ENCODE data around the gene OR6J1. TPM values are rescaled to one million over a fixed set of nuclear protein-coding genes. Genes with fewer than 3 reads are reported as not detected.
A peak's percentile ranks its signal among the peaks of the same experiment; 100 is the strongest.
"Not testable (repeated sequence)": the region's sequence is repeated elsewhere in the genome, so short reads cannot be mapped to it uniquely, and the experiment has no call there.

OR6J1 gene
- total and polyA plus RNA-seq, 2 of the 13 experiments (the other 11 are each of a cell fraction or from before 2014, with no cell fraction given): not detected

DNA sequence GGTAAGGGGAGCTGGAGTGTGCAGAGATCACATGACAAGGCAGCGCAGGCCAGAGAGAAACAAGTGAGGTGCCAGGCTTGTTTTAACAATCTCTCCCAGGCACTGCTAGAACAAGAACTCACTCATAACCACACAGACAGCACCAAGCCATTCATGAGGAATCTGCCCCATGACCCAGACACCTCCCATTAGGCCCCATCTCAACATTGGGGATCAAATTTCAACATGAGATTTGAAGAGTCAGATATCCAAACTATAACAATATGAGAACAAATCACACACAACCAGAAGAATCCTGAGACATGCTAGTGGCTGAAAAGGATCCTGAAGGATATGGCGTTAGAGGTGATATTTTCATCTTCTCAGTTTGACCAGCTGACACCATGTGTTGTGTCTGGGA, 21.9 kb downstream of the OR6J1 start (continued):
- TF ChIP-seq, protein P1, sequence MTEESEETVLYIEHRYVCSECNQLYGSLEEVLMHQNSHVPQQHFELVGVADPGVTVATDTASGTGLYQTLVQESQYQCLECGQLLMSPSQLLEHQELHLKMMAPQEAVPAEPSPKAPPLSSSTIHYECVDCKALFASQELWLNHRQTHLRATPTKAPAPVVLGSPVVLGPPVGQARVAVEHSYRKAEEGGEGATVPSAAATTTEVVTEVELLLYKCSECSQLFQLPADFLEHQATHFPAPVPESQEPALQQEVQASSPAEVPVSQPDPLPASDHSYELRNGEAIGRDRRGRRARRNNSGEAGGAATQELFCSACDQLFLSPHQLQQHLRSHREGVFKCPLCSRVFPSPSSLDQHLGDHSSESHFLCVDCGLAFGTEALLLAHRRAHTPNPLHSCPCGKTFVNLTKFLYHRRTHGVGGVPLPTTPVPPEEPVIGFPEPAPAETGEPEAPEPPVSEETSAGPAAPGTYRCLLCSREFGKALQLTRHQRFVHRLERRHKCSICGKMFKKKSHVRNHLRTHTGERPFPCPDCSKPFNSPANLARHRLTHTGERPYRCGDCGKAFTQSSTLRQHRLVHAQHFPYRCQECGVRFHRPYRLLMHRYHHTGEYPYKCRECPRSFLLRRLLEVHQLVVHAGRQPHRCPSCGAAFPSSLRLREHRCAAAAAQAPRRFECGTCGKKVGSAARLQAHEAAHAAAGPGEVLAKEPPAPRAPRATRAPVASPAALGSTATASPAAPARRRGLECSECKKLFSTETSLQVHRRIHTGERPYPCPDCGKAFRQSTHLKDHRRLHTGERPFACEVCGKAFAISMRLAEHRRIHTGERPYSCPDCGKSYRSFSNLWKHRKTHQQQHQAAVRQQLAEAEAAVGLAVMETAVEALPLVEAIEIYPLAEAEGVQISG (CRISPR knock-in tag; IDR thresholded peaks at IDR 0.05): no peak
- TF ChIP-seq SP2 (CRISPR knock-in tag; IDR thresholded peaks at IDR 0.05): no peak
- no peak for TF ChIP-seq ZZZ3 (CRISPR knock-in tag; IDR thresholded peaks at IDR 0.05; ENCODE audit: borderline replicate concordance)
- TF ChIP-seq CHD2 (IDR thresholded peaks at IDR 0.05; ENCODE audit: low read depth, low read length): no peak
- TF ChIP-seq HDAC1 (CRISPR knock-in tag; IDR thresholded peaks at IDR 0.05): no peak
- TF ChIP-seq TEAD3 (CRISPR knock-in tag; optimal IDR thresholded peaks at IDR 0.05; ENCODE audit: borderline replicate concordance): no peak
- no peak for TF ChIP-seq SRSF1 (optimal IDR thresholded peaks at IDR 0.05; ENCODE audit: low read depth, low read length)
- TF ChIP-seq, protein P2, sequence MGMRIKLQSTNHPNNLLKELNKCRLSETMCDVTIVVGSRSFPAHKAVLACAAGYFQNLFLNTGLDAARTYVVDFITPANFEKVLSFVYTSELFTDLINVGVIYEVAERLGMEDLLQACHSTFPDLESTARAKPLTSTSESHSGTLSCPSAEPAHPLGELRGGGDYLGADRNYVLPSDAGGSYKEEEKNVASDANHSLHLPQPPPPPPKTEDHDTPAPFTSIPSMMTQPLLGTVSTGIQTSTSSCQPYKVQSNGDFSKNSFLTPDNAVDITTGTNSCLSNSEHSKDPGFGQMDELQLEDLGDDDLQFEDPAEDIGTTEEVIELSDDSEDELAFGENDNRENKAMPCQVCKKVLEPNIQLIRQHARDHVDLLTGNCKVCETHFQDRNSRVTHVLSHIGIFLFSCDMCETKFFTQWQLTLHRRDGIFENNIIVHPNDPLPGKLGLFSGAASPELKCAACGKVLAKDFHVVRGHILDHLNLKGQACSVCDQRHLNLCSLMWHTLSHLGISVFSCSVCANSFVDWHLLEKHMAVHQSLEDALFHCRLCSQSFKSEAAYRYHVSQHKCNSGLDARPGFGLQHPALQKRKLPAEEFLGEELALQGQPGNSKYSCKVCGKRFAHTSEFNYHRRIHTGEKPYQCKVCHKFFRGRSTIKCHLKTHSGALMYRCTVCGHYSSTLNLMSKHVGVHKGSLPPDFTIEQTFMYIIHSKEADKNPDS (CRISPR knock-in tag; IDR thresholded peaks at IDR 0.05): no peak

DNA sequence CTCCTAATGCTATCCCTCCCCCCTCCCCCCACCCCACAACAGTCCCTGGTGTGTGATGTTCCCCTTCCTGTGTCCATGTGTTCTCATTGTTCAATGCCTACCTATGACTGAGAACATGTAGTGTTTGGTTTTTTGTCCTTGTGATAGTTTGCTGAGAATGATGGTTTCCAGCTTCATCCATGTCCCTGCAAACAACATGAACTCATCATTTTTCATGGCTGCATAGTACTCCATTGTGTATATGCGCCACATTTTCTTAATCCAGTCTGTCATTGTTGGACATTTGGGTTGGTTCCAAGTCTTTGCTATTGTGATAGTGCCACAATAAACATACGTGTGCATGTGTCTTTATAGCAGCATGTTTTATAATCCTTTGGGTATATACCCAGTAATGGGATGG, 28.4 kb downstream of the OR6J1 start:
- H3K4me2 ChIP-seq (ENCODE audit: low read depth, low read length); in situ Hi-C loops (cut with HindIII; ENCODE audit: extremely low pct_ligation_motif_present, low pct_unique_long_range_greater_than_20kb); H3K36me3 ChIP-seq (replicated peaks in 1 of 2; ENCODE audit: control insufficient read depth in 1 of 2, insufficient read depth in 2 of 2, low read length in 2 of 2); ATAC-seq; H3K9me3 ChIP-seq (ENCODE audit: low read length); DNase-seq (ENCODE audit: low spot score); BruUV-seq (replicated peaks); POLR2A ChIA-PET; H3K9ac ChIP-seq (ENCODE audit: insufficient read depth, low read depth, low read length); H3K79me2 ChIP-seq (ENCODE audit: insufficient read depth, low read length); FAIRE-seq; H3K27me3 ChIP-seq (ENCODE audit: control insufficient read depth in 1 of 2, insufficient read depth in 2 of 2, low read length in 2 of 2); CTCF ChIA-PET (ENCODE audit: low intra/inter-chr PET ratio, low total read pairs); H3K27ac ChIP-seq (ENCODE audit: extremely low read length, insufficient read depth, low read length); H2AFZ ChIP-seq (ENCODE audit: low read length); H4K20me1 ChIP-seq (ENCODE audit: insufficient read depth, low read length); H3K4me3 ChIP-seq (replicated peaks in 1 of 3; ENCODE audit: insufficient read depth in 1 of 3, low read depth in 2 of 3, low read length in 3 of 3): not testable (repeated sequence)
- TF ChIP-seq KDM1A (CRISPR knock-in tag; IDR thresholded peaks at IDR 0.05): 0 out of 2 replicates have a peak, but pooled peaks have one; percentile 15
- peak; percentile 73; the same call in 1 of the 2 replicates for TF ChIP-seq ZMYM3 (CRISPR knock-in tag; IDR thresholded peaks at IDR 0.05)
- intact Hi-C loops (cut with micrococcal nuclease; ENCODE audit: unreplicated experiment): loop anchor here (2.0 kb wide), 1 partner anchor 17 kb away; the partner anchor contains the start of gene ABHD4
- WGBS (ENCODE audit: low lambda C conversion rate): 89% methylated on average over 2 of the region's 2 CpGs
- peaks cover 14% of the 10 kb centered on the region for H3K4me1 ChIP-seq (ENCODE audit: insufficient read depth, low read length)
